Kasumi-1 (cell line): ENCODE results near the gene RSPH10B2.
"Not testable (repeated sequence)": the region's sequence is repeated elsewhere in the genome, so short reads cannot be mapped to it uniquely, and the experiment has no call there.

ENCODE experiments used
- DNase-seq, 2 experiments: peaks; one replicate each; lab custom pipeline; 2025; lab: John Stamatoyannopoulos, UW

The RSPH10B2 gene

DNA sequence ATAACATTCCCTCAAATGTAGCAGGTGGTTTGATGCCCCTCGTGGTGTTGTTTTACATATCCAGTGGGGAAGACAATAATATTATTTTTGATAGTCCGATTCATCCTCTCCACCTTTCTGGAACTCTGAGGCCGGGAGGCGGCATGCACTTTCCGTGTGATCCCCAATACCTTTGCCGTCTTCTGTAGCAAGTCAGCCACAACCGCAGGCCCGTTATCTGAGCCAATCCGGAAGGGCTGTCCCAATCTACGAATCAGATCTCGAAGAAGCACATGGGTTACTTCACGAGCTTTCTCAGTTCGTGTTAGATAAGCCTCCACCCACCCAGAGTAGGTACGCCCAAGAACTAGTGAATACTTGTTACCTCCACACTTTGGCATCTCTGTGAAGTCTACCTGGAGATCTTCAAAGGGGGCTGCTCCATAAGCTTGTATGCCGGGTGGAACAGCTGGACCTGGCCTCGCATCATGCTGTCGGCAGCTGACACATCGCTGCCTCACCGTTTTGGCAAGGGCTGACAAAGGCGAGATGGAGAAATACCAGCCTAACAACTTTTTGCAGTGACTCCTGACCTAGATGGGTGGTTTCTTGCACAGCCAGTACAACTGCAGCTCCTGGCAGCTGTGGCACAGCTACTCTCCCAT, 88.5 kb downstream of the RSPH10B2 start:
- DNase-seq = not testable (repeated sequence)

DNA sequence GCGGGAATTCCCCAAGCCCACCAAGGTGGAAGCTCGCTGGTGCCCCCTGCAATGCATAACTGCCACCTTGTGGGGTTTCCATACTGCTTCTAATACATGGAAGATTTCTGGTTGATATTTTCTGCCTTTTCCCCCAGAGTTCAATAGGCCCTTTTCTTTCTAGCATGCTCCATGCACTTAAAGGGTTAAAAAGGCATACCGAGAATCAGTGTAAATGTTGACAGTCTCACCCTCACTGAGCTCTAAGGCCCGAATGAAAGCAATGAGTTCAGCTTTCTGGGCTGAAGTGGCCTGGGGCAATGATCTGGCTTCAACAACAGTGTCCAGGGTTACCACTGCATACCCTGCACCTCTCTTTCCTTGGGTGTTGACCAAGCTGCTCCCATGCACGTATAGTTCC, 89.2 kb downstream of the RSPH10B2 start:
- DNase-seq = not testable (repeated sequence)

DNA sequence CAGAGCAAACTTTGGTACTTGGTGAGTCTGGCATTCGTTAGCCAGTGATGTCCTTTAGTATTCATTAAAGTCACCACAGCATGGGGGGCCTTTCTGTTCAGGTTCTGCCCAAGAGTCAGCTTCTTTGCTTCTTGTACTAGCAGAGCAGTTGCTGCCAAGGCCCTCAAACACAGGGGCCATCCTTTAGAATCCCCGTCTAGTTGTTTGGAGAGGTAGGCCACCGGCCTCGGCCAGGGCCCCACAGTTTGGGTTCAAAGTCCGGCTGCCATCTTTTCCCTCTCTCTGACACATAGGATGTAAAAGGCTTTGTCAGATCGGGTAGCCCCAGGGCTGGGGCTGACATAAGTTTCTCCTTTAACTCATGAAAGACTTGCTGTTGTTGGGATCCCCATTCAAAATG, 89.8 kb downstream of the RSPH10B2 start:
- DNase-seq = not testable (repeated sequence)

DNA sequence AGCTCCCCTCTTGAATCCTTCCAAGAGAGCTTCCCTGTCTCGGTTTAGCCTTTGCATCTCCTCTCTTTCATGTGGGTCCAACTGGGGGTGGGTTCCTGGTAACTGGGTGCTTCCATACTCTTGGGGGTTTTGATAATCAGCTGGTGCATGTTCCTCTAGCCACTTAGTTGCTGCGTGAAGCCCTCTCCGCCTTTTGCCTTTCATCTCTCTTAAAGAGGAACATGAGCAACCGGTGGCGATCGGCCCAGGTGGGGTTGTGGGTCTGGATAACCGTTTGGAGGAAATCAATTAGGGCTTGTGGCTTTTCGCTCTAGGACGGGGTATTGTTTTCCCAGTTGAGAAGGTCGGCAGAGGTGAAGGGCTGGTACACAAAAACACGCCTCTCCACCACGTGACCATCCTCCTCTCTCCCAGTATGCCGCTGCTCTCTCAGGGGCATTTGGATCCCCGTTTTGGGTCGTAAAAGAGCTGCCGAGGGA, 92.1 kb downstream of the RSPH10B2 start:
- not testable (repeated sequence) for DNase-seq

DNA sequence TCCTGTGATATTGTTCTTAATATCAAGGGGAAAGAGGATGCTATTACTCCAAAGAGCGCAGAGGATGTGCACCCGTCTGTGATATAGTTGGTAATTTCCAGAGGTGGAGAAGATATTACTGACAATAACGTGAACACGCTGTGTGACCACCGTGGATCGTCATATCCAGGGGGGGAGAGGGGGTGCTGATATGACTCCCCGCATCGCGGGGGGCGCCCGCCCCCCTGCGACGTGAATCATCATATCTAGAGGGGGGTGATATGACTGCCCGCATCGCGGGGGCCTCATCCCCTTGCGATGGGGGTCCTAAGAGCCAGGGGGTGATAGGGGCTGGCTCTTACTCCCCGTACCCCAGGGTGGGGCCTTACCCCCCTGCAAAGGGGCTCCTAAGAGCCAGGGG, 93.8 kb downstream of the RSPH10B2 start:
- not testable (repeated sequence) for DNase-seq
